ENCODE results near the gene DNM3. TPM values are rescaled to one million over a fixed set of nuclear protein-coding genes. Genes with fewer than 3 reads are reported as not detected.

The DNM3 gene
- total and polyA plus RNA-seq, 5 donors from 2014 or later: 0.76 to 5.5 (median 1.6) TPM

GRCh38 chr1:172323686-172324085 lies 482.4 kb downstream of the DNM3 start:
- H3K36me3 Mint-ChIP-seq: peaks cover 4% of the 10 kb centered on the region
- no peak overlapping the region for H3K4me3 Mint-ChIP-seq
- no peak overlapping the region for H3K27ac ChIP-seq (ENCODE audit: insufficient read depth, low read length, poor library complexity, severe bottlenecking)
- no peak for DNase-seq
- peaks cover 0 to 4% (median 0%) of the 10 kb centered on the region in 7 donors for H3K9me3 Mint-ChIP-seq
- no peak for ATAC-seq (ENCODE audit: low read depth in 2 of 2)
- H3K36me3 ChIP-seq (ENCODE audit: control insufficient read depth, insufficient read depth, low read length): no peaks in the 10 kb centered on the region
- peaks cover 0 to 3% of the 10 kb centered on the region in 2 experiments for H3K9me3 ChIP-seq (ENCODE audit: control insufficient read depth in 2 of 2, low read length in 2 of 2)
- H3K4me1 ChIP-seq (ENCODE audit: control insufficient read depth, insufficient read depth, low read length, poor library complexity, severe bottlenecking): no peaks in the 10 kb centered on the region
- H3K27ac Mint-ChIP-seq: no peak overlapping the region
- H3K4me1 Mint-ChIP-seq: no peaks in the 10 kb centered on the region
- no peaks in the 10 kb centered on the region for H3K27me3 Mint-ChIP-seq
- no peak overlapping the region for H3K4me3 ChIP-seq (ENCODE audit: low read depth, low read length)
- H3K27me3 ChIP-seq (ENCODE audit: control insufficient read depth, insufficient read depth, low read length): no peaks in the 10 kb centered on the region

GRCh38 chr1:172324086-172324485 lies 482.8 kb downstream of the DNM3 start:
- Histone ChIP-seq H3K36me3 (ENCODE audit: control insufficient read depth, insufficient read depth, low read length) (no peaks in the 10 kb centered on the region), H3K9me3 (ENCODE audit: control insufficient read depth in 2 of 2, low read length in 2 of 2) (peaks cover 0 to 3% of the 10 kb centered on the region in 2 experiments), H3K4me1 (ENCODE audit: control insufficient read depth, insufficient read depth, low read length, poor library complexity, severe bottlenecking) (no peaks in the 10 kb centered on the region), H3K4me3 (ENCODE audit: low read depth, low read length) (no peak overlapping the region), H3K27me3 (ENCODE audit: control insufficient read depth, insufficient read depth, low read length) (no peaks in the 10 kb centered on the region), H3K27ac (ENCODE audit: insufficient read depth, low read length, poor library complexity, severe bottlenecking) (no peak overlapping the region)
- Mint-ChIP-seq H3K4me3 (no peak overlapping the region), H3K27me3 (no peaks in the 10 kb centered on the region), H3K4me1 (no peaks in the 10 kb centered on the region), H3K36me3 (peaks cover 4% of the 10 kb centered on the region), H3K9me3 (peaks cover 0 to 4% (median 0%) of the 10 kb centered on the region in 7 donors), H3K27ac (no peak overlapping the region)
- no peak for DNase-seq
- ATAC-seq (ENCODE audit: low read depth in 2 of 2): no peak

GRCh38 chr1:172324761-172325160 lies 483.5 kb downstream of the DNM3 start:
- Mint-ChIP-seq H3K4me3 (no peak overlapping the region), H3K36me3 (peaks cover 4% of the 10 kb centered on the region), H3K9me3 (peaks cover 0 to 4% (median 0%) of the 10 kb centered on the region in 7 donors), H3K4me1 (no peaks in the 10 kb centered on the region), H3K27ac (no peak overlapping the region), H3K27me3 (no peaks in the 10 kb centered on the region)
- Histone ChIP-seq H3K27ac (ENCODE audit: insufficient read depth, low read length, poor library complexity, severe bottlenecking) (no peak overlapping the region), H3K27me3 (ENCODE audit: control insufficient read depth, insufficient read depth, low read length) (no peaks in the 10 kb centered on the region), H3K4me1 (ENCODE audit: control insufficient read depth, insufficient read depth, low read length, poor library complexity, severe bottlenecking) (no peaks in the 10 kb centered on the region), H3K36me3 (ENCODE audit: control insufficient read depth, insufficient read depth, low read length) (no peaks in the 10 kb centered on the region), H3K4me3 (ENCODE audit: low read depth, low read length) (no peak overlapping the region), H3K9me3 (ENCODE audit: control insufficient read depth in 2 of 2, low read length in 2 of 2) (peaks cover 0 to 3% of the 10 kb centered on the region in 2 experiments)
- no peak for ATAC-seq (ENCODE audit: low read depth in 2 of 2)
- DNase-seq: no peak

GRCh38 chr1:172325531-172325930 lies 484.2 kb downstream of the DNM3 start:
- H3K27ac ChIP-seq (ENCODE audit: insufficient read depth, low read length, poor library complexity, severe bottlenecking): no peak overlapping the region
- DNase-seq (no peak), ATAC-seq (ENCODE audit: low read depth in 2 of 2) (no peak)
- H3K36me3 ChIP-seq (ENCODE audit: control insufficient read depth, insufficient read depth, low read length): no peaks in the 10 kb centered on the region
- Mint-ChIP-seq H3K4me3 (no peak overlapping the region), H3K27ac (no peak overlapping the region), H3K27me3 (no peaks in the 10 kb centered on the region), H3K9me3 (peaks cover 0 to 4% (median 0%) of the 10 kb centered on the region in 7 donors), H3K4me1 (no peaks in the 10 kb centered on the region), H3K36me3 (peaks cover 4% of the 10 kb centered on the region)
- no peak overlapping the region for H3K4me3 ChIP-seq (ENCODE audit: low read depth, low read length)
- no peaks in the 10 kb centered on the region for H3K4me1 ChIP-seq (ENCODE audit: control insufficient read depth, insufficient read depth, low read length, poor library complexity, severe bottlenecking)
- H3K9me3 ChIP-seq (ENCODE audit: control insufficient read depth in 2 of 2, low read length in 2 of 2): peaks cover 0 to 3% of the 10 kb centered on the region in 2 experiments
- no peaks in the 10 kb centered on the region for H3K27me3 ChIP-seq (ENCODE audit: control insufficient read depth, insufficient read depth, low read length)

GRCh38 chr1:172326136-172326535 lies 484.8 kb downstream of the DNM3 start:
- Mint-ChIP-seq H3K27ac (no peak overlapping the region), H3K27me3 (no peaks in the 10 kb centered on the region), H3K4me3 (no peak overlapping the region), H3K9me3 (peaks cover 0 to 4% (median 0%) of the 10 kb centered on the region in 7 donors), H3K4me1 (no peaks in the 10 kb centered on the region), H3K36me3 (peaks cover 4% of the 10 kb centered on the region)
- H3K27me3 ChIP-seq (ENCODE audit: control insufficient read depth, insufficient read depth, low read length): no peaks in the 10 kb centered on the region
- ATAC-seq (ENCODE audit: low read depth in 2 of 2): no peak
- H3K4me1 ChIP-seq (ENCODE audit: control insufficient read depth, insufficient read depth, low read length, poor library complexity, severe bottlenecking): no peaks in the 10 kb centered on the region
- no peak for DNase-seq
- no peak overlapping the region for H3K27ac ChIP-seq (ENCODE audit: insufficient read depth, low read length, poor library complexity, severe bottlenecking)
- H3K36me3 ChIP-seq (ENCODE audit: control insufficient read depth, insufficient read depth, low read length): no peaks in the 10 kb centered on the region
- H3K4me3 ChIP-seq (ENCODE audit: low read depth, low read length): no peak overlapping the region
- peaks cover 0 to 3% of the 10 kb centered on the region in 2 experiments for H3K9me3 ChIP-seq (ENCODE audit: control insufficient read depth in 2 of 2, low read length in 2 of 2)

GRCh38 chr1:172328266-172328665 lies 487.0 kb downstream of the DNM3 start:
- peaks cover 0 to 3% of the 10 kb centered on the region in 2 experiments for H3K9me3 ChIP-seq (ENCODE audit: control insufficient read depth in 2 of 2, low read length in 2 of 2)
- H3K27me3 ChIP-seq (ENCODE audit: control insufficient read depth, insufficient read depth, low read length): no peaks in the 10 kb centered on the region
- H3K27ac Mint-ChIP-seq: no peak overlapping the region
- H3K4me1 Mint-ChIP-seq: peaks cover 0 to 6% (median 1%) of the 10 kb centered on the region in 4 donors
- DNase-seq (no peak), ATAC-seq (ENCODE audit: low read depth in 2 of 2) (no peak)
- no peaks in the 10 kb centered on the region for H3K36me3 ChIP-seq (ENCODE audit: control insufficient read depth, insufficient read depth, low read length)
- peaks cover 0 to 4% (median 0%) of the 10 kb centered on the region in 7 donors for H3K9me3 Mint-ChIP-seq
- H3K27ac ChIP-seq (ENCODE audit: insufficient read depth, low read length, poor library complexity, severe bottlenecking): no peak overlapping the region
- H3K36me3 Mint-ChIP-seq: peaks cover 4% of the 10 kb centered on the region
- no peaks in the 10 kb centered on the region for H3K27me3 Mint-ChIP-seq
- peak overlapping the region in 1 of 4 donors; percentile 27 for H3K4me3 Mint-ChIP-seq
- no peaks in the 10 kb centered on the region for H3K4me1 ChIP-seq (ENCODE audit: control insufficient read depth, insufficient read depth, low read length, poor library complexity, severe bottlenecking)
- H3K4me3 ChIP-seq (ENCODE audit: low read depth, low read length): no peak overlapping the region

GRCh38 chr1:172332230-172332629 lies 490.9 kb downstream of the DNM3 start:
- no peak for ATAC-seq (ENCODE audit: low read depth in 2 of 2)
- Histone ChIP-seq H3K27ac (ENCODE audit: insufficient read depth, low read length, poor library complexity, severe bottlenecking) (no peak overlapping the region), H3K36me3 (ENCODE audit: control insufficient read depth, insufficient read depth, low read length) (no peaks in the 10 kb centered on the region), H3K27me3 (ENCODE audit: control insufficient read depth, insufficient read depth, low read length) (no peaks in the 10 kb centered on the region), H3K4me1 (ENCODE audit: control insufficient read depth, insufficient read depth, low read length, poor library complexity, severe bottlenecking) (no peaks in the 10 kb centered on the region), H3K4me3 (ENCODE audit: low read depth, low read length) (no peak overlapping the region), H3K9me3 (ENCODE audit: control insufficient read depth in 2 of 2, low read length in 2 of 2) (peaks cover 0 to 3% of the 10 kb centered on the region in 2 experiments)
- Mint-ChIP-seq H3K4me3 (no peak overlapping the region), H3K27ac (no peak overlapping the region), H3K9me3 (peaks cover 0 to 4% (median 0%) of the 10 kb centered on the region in 7 donors), H3K36me3 (peaks cover 2% of the 10 kb centered on the region), H3K4me1 (peaks cover 0 to 6% (median 3%) of the 10 kb centered on the region in 4 donors), H3K27me3 (no peaks in the 10 kb centered on the region)
- no peak for DNase-seq

- Histone ChIP-seq H3K27me3 (ENCODE audit: control insufficient read depth, insufficient read depth, low read length) (no peaks in the 10 kb centered on the region), H3K4me1 (ENCODE audit: control insufficient read depth, insufficient read depth, low read length, poor library complexity, severe bottlenecking) (peaks cover 5% of the 10 kb centered on the region), H3K9me3 (ENCODE audit: control insufficient read depth in 2 of 2, low read length in 2 of 2) (no peaks in the 10 kb centered on the region), H3K27ac (ENCODE audit: insufficient read depth, low read length, poor library complexity, severe bottlenecking) (no peak overlapping the region), H3K4me3 (ENCODE audit: low read depth, low read length) (no peak overlapping the region), H3K36me3 (ENCODE audit: control insufficient read depth, insufficient read depth, low read length) (no peaks in the 10 kb centered on the region)
- DNase-seq (no peak), ATAC-seq (ENCODE audit: low read depth in 2 of 2) (no peak)
- no peak overlapping the region for H3K27ac Mint-ChIP-seq
- peaks cover 0 to 26% (median 14%) of the 10 kb centered on the region in 4 donors for H3K4me1 Mint-ChIP-seq
- H3K36me3 Mint-ChIP-seq: peaks cover 6% of the 10 kb centered on the region
- H3K4me3 Mint-ChIP-seq: no peak overlapping the region
- peaks cover 0 to 6% (median 0%) of the 10 kb centered on the region in 7 donors for H3K9me3 Mint-ChIP-seq
- H3K27me3 Mint-ChIP-seq: no peaks in the 10 kb centered on the region
These were observed 494.1 kb downstream of the DNM3 start for GRCh38 chr1:172335377-172335776.
